Measurements from ENCODE around the gene KLK13.

DNA sequence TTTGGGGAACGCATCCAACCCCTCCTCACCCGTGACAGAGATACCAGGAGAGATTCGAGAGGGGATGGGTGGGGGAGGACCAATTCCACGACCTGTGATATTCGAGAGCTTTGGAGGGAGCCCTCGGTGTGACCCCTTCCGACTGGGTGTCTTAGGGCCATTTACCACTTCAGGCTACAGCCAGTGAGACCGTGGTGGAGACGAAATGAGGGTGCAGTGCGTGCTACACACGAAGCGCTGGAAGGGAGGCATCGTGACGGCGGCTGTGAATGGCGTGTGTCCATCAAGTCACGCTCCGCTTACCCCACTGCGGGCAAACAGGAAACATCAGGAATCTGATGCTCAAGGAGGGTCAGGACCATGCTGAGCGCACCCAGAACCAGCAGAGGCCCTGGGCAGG is 32.9 kb upstream of the KLK13 start:
- TF ChIP-seq HDAC6 (IDR thresholded peaks at IDR 0.05; ENCODE audit: low read depth, low read length) (no peak), POLR2A (IDR thresholded peaks at IDR 0.05; ENCODE audit: insufficient read depth in 1 of 2, low read depth in 2 of 2, low read length in 2 of 2) (no peak), JUN (CRISPR knock-in tag; IDR thresholded peaks at IDR 0.05) (no peak), CENPX (CRISPR knock-in tag; IDR thresholded peaks at IDR 0.05) (no peak), SRSF4 (IDR thresholded peaks at IDR 0.05; ENCODE audit: low read depth, low read length, poor library complexity, severe bottlenecking) (no peak), PRPF4 (IDR thresholded peaks at IDR 0.05; ENCODE audit: low read depth, low read length, poor library complexity, severe bottlenecking) (no peak)
- TF ChIP-seq, protein P1, sequence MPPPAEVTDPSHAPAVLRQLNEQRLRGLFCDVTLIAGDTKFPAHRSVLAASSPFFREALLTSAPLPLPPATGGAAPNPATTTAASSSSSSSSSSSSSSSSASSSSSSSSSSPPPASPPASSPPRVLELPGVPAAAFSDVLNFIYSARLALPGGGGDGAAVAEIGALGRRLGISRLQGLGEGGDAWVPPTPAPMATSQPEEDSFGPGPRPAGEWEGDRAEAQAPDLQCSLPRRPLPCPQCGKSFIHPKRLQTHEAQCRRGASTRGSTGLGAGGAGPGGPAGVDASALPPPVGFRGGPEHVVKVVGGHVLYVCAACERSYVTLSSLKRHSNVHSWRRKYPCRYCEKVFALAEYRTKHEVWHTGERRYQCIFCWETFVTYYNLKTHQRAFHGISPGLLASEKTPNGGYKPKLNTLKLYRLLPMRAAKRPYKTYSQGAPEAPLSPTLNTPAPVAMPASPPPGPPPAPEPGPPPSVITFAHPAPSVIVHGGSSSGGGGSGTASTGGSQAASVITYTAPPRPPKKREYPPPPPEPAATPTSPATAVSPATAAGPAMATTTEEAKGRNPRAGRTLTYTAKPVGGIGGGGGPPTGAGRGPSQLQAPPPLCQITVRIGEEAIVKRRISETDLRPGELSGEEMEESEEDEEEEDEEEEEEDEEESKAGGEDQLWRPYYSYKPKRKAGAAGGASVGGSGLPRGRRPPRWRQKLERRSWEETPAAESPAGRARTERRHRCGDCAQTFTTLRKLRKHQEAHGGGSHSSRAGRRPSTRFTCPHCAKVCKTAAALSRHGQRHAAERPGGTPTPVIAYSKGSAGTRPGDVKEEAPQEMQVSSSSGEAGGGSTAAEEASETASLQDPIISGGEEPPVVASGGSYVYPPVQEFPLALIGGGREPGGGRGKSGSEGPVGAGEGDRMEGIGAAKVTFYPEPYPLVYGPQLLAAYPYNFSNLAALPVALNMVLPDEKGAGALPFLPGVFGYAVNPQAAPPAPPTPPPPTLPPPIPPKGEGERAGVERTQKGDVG (CRISPR knock-in tag; IDR thresholded peaks at IDR 0.05; ENCODE audit: borderline replicate concordance), result no peak
- TF ChIP-seq, protein P2, sequence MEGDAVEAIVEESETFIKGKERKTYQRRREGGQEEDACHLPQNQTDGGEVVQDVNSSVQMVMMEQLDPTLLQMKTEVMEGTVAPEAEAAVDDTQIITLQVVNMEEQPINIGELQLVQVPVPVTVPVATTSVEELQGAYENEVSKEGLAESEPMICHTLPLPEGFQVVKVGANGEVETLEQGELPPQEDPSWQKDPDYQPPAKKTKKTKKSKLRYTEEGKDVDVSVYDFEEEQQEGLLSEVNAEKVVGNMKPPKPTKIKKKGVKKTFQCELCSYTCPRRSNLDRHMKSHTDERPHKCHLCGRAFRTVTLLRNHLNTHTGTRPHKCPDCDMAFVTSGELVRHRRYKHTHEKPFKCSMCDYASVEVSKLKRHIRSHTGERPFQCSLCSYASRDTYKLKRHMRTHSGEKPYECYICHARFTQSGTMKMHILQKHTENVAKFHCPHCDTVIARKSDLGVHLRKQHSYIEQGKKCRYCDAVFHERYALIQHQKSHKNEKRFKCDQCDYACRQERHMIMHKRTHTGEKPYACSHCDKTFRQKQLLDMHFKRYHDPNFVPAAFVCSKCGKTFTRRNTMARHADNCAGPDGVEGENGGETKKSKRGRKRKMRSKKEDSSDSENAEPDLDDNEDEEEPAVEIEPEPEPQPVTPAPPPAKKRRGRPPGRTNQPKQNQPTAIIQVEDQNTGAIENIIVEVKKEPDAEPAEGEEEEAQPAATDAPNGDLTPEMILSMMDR (CRISPR knock-in tag; IDR thresholded peaks at IDR 0.05), result no peak
